ENCODE results near the gene PLEKHJ1. TPM values are rescaled to one million over a fixed set of nuclear protein-coding genes. Genes with fewer than 3 reads are reported as not detected.

PLEKHJ1 gene
- total and polyA plus RNA-seq, 9 of the 15 experiments (the other 6 are each of a cell fraction or from before 2014, with no cell fraction given): 1.5 to 188 (median 63.9) TPM

- TF ChIP-seq CHD7 (IDR thresholded peaks at IDR 0.05; ENCODE audit: low read depth, low read length) (no peak), ZNF436 (CRISPR knock-in tag; IDR thresholded peaks at IDR 0.05) (no peak), ESRRA (IDR thresholded peaks at IDR 0.05; ENCODE audit: borderline replicate concordance, low read depth) (no peak), HNRNPLL (IDR thresholded peaks at IDR 0.05; ENCODE audit: low read depth, low read length, poor library complexity, severe bottlenecking) (no peak), HDAC2 (IDR thresholded peaks at IDR 0.05) (peak; percentile 56; the same call in 1 of the 2 replicates), ZNF232 (CRISPR knock-in tag; IDR thresholded peaks at IDR 0.05) (no peak), PTTG1 (tag; IDR thresholded peaks at IDR 0.05; ENCODE audit: low read depth) (no peak), MTA1 (IDR thresholded peaks at IDR 0.05; ENCODE audit: borderline replicate concordance) (no peak), ZBTB2 (IDR thresholded peaks at IDR 0.05) (no peak)
- TF ChIP-seq, protein P1, sequence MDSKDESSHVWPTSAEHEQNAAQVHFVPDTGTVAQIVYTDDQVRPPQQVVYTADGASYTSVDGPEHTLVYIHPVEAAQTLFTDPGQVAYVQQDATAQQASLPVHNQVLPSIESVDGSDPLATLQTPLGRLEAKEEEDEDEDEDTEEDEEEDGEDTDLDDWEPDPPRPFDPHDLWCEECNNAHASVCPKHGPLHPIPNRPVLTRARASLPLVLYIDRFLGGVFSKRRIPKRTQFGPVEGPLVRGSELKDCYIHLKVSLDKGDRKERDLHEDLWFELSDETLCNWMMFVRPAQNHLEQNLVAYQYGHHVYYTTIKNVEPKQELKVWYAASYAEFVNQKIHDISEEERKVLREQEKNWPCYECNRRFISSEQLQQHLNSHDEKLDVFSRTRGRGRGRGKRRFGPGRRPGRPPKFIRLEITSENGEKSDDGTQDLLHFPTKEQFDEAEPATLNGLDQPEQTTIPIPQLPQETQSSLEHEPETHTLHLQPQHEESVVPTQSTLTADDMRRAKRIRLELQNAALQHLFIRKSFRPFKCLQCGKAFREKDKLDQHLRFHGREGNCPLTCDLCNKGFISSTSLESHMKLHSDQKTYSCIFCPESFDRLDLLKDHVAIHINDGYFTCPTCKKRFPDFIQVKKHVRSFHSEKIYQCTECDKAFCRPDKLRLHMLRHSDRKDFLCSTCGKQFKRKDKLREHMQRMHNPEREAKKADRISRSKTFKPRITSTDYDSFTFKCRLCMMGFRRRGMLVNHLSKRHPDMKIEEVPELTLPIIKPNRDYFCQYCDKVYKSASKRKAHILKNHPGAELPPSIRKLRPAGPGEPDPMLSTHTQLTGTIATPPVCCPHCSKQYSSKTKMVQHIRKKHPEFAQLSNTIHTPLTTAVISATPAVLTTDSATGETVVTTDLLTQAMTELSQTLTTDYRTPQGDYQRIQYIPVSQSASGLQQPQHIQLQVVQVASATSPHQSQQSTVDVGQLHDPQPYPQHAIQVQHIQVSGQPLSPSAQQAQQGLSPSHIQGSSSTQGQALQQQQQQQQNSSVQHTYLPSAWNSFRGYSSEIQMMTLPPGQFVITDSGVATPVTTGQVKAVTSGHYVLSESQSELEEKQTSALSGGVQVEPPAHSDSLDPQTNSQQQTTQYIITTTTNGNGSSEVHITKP (IDR thresholded peaks at IDR 0.05; ENCODE audit: partially characterized antibody): peak; percentile 25
Measured at GRCh38 chr19:2237051-2237868, 1.1 kb upstream of the PLEKHJ1 start (continued).

Data from K562 (cell line).